IMR-90 (cell line): ENCODE data around the gene MRPL28. TPM values are rescaled to one million over a fixed set of nuclear protein-coding genes. Genes with fewer than 3 reads are reported as not detected.

ENCODE experiments used
- ATAC-seq: fragments of 200-7000 bp; cut with Tn5 transposase; 2 replicates; pipeline ENCODE4 v1.9.1; 2020; ENCODE audit warnings: low read depth, mild to moderate bottlenecking, moderate library complexity
- BruUV-seq: library from RNA; stranded (reverse); fragments of 400-500 nt; replicated peaks from 2 replicates; lab custom pipeline; 2021; lab: Mats Ljungman, UMichigan
- CTCF ChIA-PET: fragments of 300-600 bp; formaldehyde crosslinking; extraction: SDS; loops from one replicate; lab custom pipeline; 2021; ENCODE audit warnings: antibody characterized with exemption; lab: Yijun Ruan, JAX
- POLR2A ChIA-PET: fragments of 300-600 bp; sonication (Branson Sonifier 250); formaldehyde crosslinking; loops from one replicate; lab custom pipeline; 2022; ENCODE audit warnings: antibody characterized with exemption; ENCODE audit not compliant: unreplicated experiment; lab: Charles Lee
- DNase-seq: peaks from one replicate; pipeline ENCODE4 v3.0.0; 2013
- H2AFZ ChIP-seq: replicated peaks from 2 replicates; pipeline ENCODE3; 2013; ENCODE audit warnings: low read length, mild to moderate bottlenecking; ENCODE audit not compliant: poor library complexity
- H2AK5ac ChIP-seq: 2 replicates; pipeline ENCODE4 v1.6.1; 2013; ENCODE audit warnings: low read depth, low read length, inconsistent platforms
- H2AK9ac ChIP-seq: replicated peaks from 2 replicates; pipeline ENCODE3; 2013; ENCODE audit warnings: mild to moderate bottlenecking, low read depth, low read length, moderate library complexity; ENCODE audit not compliant: poor library complexity
- H2BK120ac ChIP-seq: 2 replicates; pipeline ENCODE4 v1.6.1; 2013; ENCODE audit warnings: low read depth, low read length, inconsistent platforms
- H2BK15ac ChIP-seq: 3 replicates; pipeline ENCODE4 v1.6.1; 2013; ENCODE audit warnings: low read depth, low read length, inconsistent platforms
- H2BK20ac ChIP-seq: 2 replicates; pipeline ENCODE4 v1.6.1; 2013; ENCODE audit warnings: low read depth, mild to moderate bottlenecking, inconsistent platforms, low read length, moderate library complexity
- H2BK5ac ChIP-seq: 2 replicates; pipeline ENCODE4 v1.6.1; 2013; ENCODE audit warnings: mild to moderate bottlenecking, low read depth, low read length, inconsistent platforms; ENCODE audit not compliant: poor library complexity, severe bottlenecking
- H3K14ac ChIP-seq: replicated peaks from 2 replicates; pipeline ENCODE4 v1.6.1; 2013; ENCODE audit warnings: low read depth, low read length, inconsistent platforms
- H3K18ac ChIP-seq: 2 replicates; pipeline ENCODE4 v1.6.1; 2013; ENCODE audit warnings: low read depth, low read length, control low read depth
- H3K23ac ChIP-seq: 2 replicates; pipeline ENCODE4 v1.6.1; 2013; ENCODE audit warnings: low read depth, low read length, inconsistent platforms
- H3K27ac ChIP-seq: 2 replicates; pipeline ENCODE4 v1.5.1; 2013; ENCODE audit warnings: mild to moderate bottlenecking, control low read depth, low read length; ENCODE audit not compliant: insufficient read depth
- H3K27me3 ChIP-seq: 2 replicates; pipeline ENCODE4 v1.6.1; 2013; ENCODE audit warnings: low read length; ENCODE audit not compliant: control insufficient read depth, insufficient read depth
- H3K36me3 ChIP-seq: 2 replicates; pipeline ENCODE4 v1.6.1; 2013; ENCODE audit warnings: low read length, mixed read lengths; ENCODE audit not compliant: control insufficient read depth, insufficient read depth
- H3K4ac ChIP-seq: 2 replicates; pipeline ENCODE4 v1.6.1; 2013; ENCODE audit warnings: low read depth, low read length, inconsistent platforms
- H3K4me1 ChIP-seq: 2 replicates; pipeline ENCODE4 v1.6.1; 2013; ENCODE audit warnings: low read length, mixed read lengths; ENCODE audit not compliant: control insufficient read depth, insufficient read depth
- H3K4me2 ChIP-seq: 2 replicates; pipeline ENCODE4 v1.6.1; 2013; ENCODE audit warnings: low read depth, mild to moderate bottlenecking, control low read depth, low read length, moderate library complexity
- H3K4me3 ChIP-seq: 2 replicates; pipeline ENCODE4 v1.5.1; 2013; ENCODE audit warnings: low read depth, mild to moderate bottlenecking, control low read depth, low read length, moderate library complexity; ENCODE audit not compliant: insufficient read depth
- H3K56ac ChIP-seq: 2 replicates; pipeline ENCODE4 v1.6.1; 2013; ENCODE audit warnings: low read length, inconsistent platforms; ENCODE audit not compliant: insufficient read depth; ENCODE audit errors: extremely low read depth
- H3K79me1 ChIP-seq, 2 experiments: 2 replicates each; pipeline ENCODE4 v1.6.1; 2013; ENCODE audit warnings: low read length in 2 of 2, inconsistent platforms in 1 of 2, low read depth in 1 of 2
- H3K9ac ChIP-seq: 2 replicates; pipeline ENCODE4 v1.6.1; 2013; ENCODE audit warnings: low read depth, low read length, control low read depth
- H3K9me1 ChIP-seq: 2 replicates; pipeline ENCODE4 v1.6.1; 2013; ENCODE audit warnings: low read length, inconsistent platforms; ENCODE audit not compliant: insufficient read depth
- H3K9me3 ChIP-seq: 2 replicates; pipeline ENCODE4 v1.6.1; 2013; ENCODE audit warnings: low read length; ENCODE audit not compliant: control insufficient read depth, insufficient read depth
- H4K20me1 ChIP-seq: 2 replicates; pipeline ENCODE4 v1.6.1; 2013; ENCODE audit warnings: low read length, inconsistent platforms; ENCODE audit not compliant: insufficient read depth
- H4K5ac ChIP-seq: 2 replicates; pipeline ENCODE4 v1.6.1; 2013; ENCODE audit warnings: mild to moderate bottlenecking, low read depth, low read length, control low read depth
- H4K8ac ChIP-seq, 2 experiments: 2 replicates each; pipeline ENCODE4 v1.6.1; 2013; ENCODE audit warnings: low read depth in 2 of 2, low read length in 2 of 2, control low read depth in 1 of 2, inconsistent platforms in 1 of 2
- H4K91ac ChIP-seq: 2 replicates; pipeline ENCODE4 v1.6.1; 2013; ENCODE audit warnings: low read depth, low read length, inconsistent platforms; ENCODE audit not compliant: insufficient read depth
- CEBPB ChIP-seq: IDR thresholded peaks from 2 replicates; pipeline ENCODE4 v1.6.1; 2012; ENCODE audit warnings: low read depth, low read length, improper control_type of control experiment
- CTCF ChIP-seq: conservative IDR thresholded peaks from 2 replicates; pipeline ENCODE4 v1.5.1; 2012; ENCODE audit warnings: mild to moderate bottlenecking, low read depth, low read length, improper control_type of control experiment
- FOS ChIP-seq: fragments of 150-350 bp; IDR thresholded peaks from 2 replicates; pipeline ENCODE4 v1.6.1; 2016; ENCODE audit warnings: low read depth, low read length
- MAFK ChIP-seq: IDR thresholded peaks from 2 replicates; pipeline ENCODE4 v1.6.1; 2012; ENCODE audit warnings: low read depth, low read length, improper control_type of control experiment
- MXI1 ChIP-seq: IDR thresholded peaks from 2 replicates; pipeline ENCODE4 v1.6.1; 2012; ENCODE audit warnings: low read depth, mild to moderate bottlenecking, low read length, moderate library complexity, borderline replicate concordance
- RAD21 ChIP-seq: IDR thresholded peaks from 2 replicates; pipeline ENCODE4 v1.6.1; 2012; ENCODE audit warnings: low read length, improper control_type of control experiment
- SMC3 ChIP-seq: fragments of 150-350 bp; IDR thresholded peaks from 2 replicates; pipeline ENCODE4 v1.6.1; 2016; ENCODE audit warnings: low read depth, mild to moderate bottlenecking, antibody characterized with exemption, low read length, moderate library complexity
- WGBS, 2 experiments: methylation state at CpG; one replicate each; pipeline versions ENCODE4 v1.1.5 to v1.1.7; 2013; ENCODE audit warnings: missing lambda C conversion rate in 2 of 2; ENCODE audit not compliant: insufficient read length in 1 of 2; ENCODE audit errors: extremely low coverage in 2 of 2; 5-methylcytosine and 5-hydroxymethylcytosine counted together
- dilution Hi-C: fragments of 300-500 bp; cut with HindIII; formaldehyde crosslinking; loops from one replicate; pipeline ENCODE4 v1.14.3; 2018; ENCODE audit warnings: low sequenced_read_pairs; ENCODE audit not compliant: unreplicated experiment
- in situ Hi-C: fragments of 300-500 bp; cut with MboI; formaldehyde crosslinking; loops from 3 replicates; pipeline ENCODE4 v1.14.3; 2019; ENCODE audit warnings: low sequenced_read_pairs, inconsistent platforms, mixed read lengths
- intact Hi-C: fragments of 100-400 bp; cut with micrococcal nuclease; formaldehyde crosslinking; loops from 2 replicates; pipeline ENCODE4 v1.10.0; 2022
- polyA plus RNA-seq, 3 experiments: library from polyadenylated mRNA; depleted of rRNA; stranded (reverse); fragments of >200 nt; gene quantifications; 2 replicates each; pipeline ENCODE4 v1.2.3, GENCODE V29; 2012; ENCODE audit warnings: low replicate concordance in 1 of 3
- total RNA-seq: library from RNA; depleted of rRNA; stranded (reverse); fragments of >200 nt; gene quantifications from 2 replicates; pipeline ENCODE4 v1.2.3, GENCODE V29; 2012
- TF ChIP-seq, protein P1 (sequence below): fragments of 150-350 bp; IDR thresholded peaks from 2 replicates; pipeline ENCODE4 v1.6.1; 2016; ENCODE audit warnings: low read depth, mild to moderate bottlenecking, low read length, moderate library complexity, borderline replicate concordance

The MRPL28 gene
- total and polyA plus RNA-seq, 2 of the 4 experiments (the other 2 are of a cell fraction): 104 to 181 TPM

DNA sequence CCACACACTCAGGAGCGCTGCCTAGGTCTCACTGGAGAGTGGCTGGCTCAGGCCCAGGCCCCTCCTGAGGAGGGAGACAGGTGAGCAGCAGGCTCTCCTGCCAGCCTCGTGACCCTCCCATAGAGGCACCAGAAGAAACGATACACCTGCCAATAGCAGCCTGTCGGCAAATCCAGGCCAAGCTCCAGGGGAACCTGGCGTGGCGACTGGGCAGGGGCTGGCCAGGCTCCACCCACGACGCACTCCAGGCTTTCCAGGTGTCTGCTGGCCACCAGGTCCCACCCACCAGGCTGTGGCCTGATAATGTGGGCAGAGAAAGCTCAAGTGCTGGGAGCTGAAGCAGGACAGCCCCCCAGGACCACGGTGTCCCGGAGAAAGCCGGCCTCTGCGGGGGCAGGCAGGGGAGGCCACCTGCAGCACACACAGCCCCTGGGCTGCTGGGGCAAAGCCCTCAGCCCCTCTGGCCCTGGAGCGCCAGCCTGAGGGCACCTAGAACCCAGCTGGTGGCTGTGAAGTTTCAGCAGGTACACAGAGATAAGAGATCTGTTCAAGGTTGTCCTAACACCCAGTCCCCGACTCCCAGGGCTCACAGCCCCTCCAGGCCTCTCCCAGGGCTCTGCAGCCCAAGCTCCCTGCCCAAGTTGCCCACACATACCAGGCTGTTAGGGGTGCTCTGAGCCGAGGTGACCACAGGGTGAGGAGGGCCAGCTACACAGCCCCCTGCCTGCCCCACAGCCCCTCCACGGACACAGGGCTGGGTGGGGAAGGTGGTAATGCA is 9.0 kb upstream of the MRPL28 start:
- Histone ChIP-seq H3K4me2 (no peak overlapping the region), H3K56ac (no peak overlapping the region), H3K4me3 (no peak overlapping the region), H2BK20ac (no peak overlapping the region), H3K9ac (no peak overlapping the region), H3K4ac (no peak overlapping the region), H3K14ac (no peak overlapping the region), H3K23ac (peak overlapping the region; percentile 42; the same call in 1 of the 2 replicates), H3K79me1 (peaks cover 13 to 29% of the 10 kb centered on the region in 2 experiments; a peak in 3 of 4 replicates), H4K20me1 (peaks cover 16% of the 10 kb centered on the region), H3K4me1 (peaks cover 2% of the 10 kb centered on the region; the same call in 1 of the 2 replicates), H3K9me3 (no peaks in the 10 kb centered on the region), H2BK120ac (no peak overlapping the region), H3K27me3 (no peaks in the 10 kb centered on the region), H3K36me3 (peaks cover 27% of the 10 kb centered on the region), H2AK9ac (peak overlapping the region; percentile 42), H4K8ac (no peak overlapping the region), H3K9me1 (no peaks in the 10 kb centered on the region), H2BK5ac (no peak overlapping the region), H2BK15ac (no peak overlapping the region), H4K5ac (no peak overlapping the region), H2AFZ (no peak overlapping the region), H2AK5ac (no peak overlapping the region), H3K27ac (no peak overlapping the region), H3K18ac (no peak overlapping the region), H4K91ac (no peak overlapping the region)
- 97% methylated on average over 5 of the region's 16 CpGs; no CpG with 5 or more reads in 1 of the 2 experiments for WGBS, 2 experiments
- intact Hi-C loops (no loop called here), dilution Hi-C loops (no loop called here), in situ Hi-C loops (no loop called here)
- POLR2A ChIA-PET: no interaction called here
- TF ChIP-seq CEBPB: no peak
- no peak for TF ChIP-seq MXI1
- no peak for TF ChIP-seq CTCF
- TF ChIP-seq SMC3: no peak
- no peak for TF ChIP-seq MAFK
- TF ChIP-seq RAD21: no peak
- no peak for TF ChIP-seq FOS
- TF ChIP-seq, protein P1, sequence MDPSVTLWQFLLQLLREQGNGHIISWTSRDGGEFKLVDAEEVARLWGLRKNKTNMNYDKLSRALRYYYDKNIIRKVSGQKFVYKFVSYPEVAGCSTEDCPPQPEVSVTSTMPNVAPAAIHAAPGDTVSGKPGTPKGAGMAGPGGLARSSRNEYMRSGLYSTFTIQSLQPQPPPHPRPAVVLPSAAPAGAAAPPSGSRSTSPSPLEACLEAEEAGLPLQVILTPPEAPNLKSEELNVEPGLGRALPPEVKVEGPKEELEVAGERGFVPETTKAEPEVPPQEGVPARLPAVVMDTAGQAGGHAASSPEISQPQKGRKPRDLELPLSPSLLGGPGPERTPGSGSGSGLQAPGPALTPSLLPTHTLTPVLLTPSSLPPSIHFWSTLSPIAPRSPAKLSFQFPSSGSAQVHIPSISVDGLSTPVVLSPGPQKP: no peak
- no TSS peak for BruUV-seq
- ATAC-seq: no peak
- DNase-seq: no peak
- CTCF ChIA-PET: no interaction called here
